GM19239 (cell line): ENCODE data around the gene TNS4.

Experiments used
- DNase-seq: peaks from one replicate; pipeline ENCODE4 v3.0.0; 2011; ENCODE audit warnings: low spot score; ENCODE audit not compliant: insufficient read length
- FAIRE-seq: peaks from 2 replicates; lab custom pipeline; 2011; peaks lifted over from hg19 to GRCh38; lab: Jason Lieb, UNC

Gene TNS4

GRCh38 chr17:40477796-40478195 lies 23.6 kb downstream of the TNS4 start:
- DNase-seq (no peak), FAIRE-seq (no peak)

- FAIRE-seq (no peak), DNase-seq (no peak)
Observed at GRCh38 chr17:40475234-40475908, 26.1 kb downstream of the TNS4 start.

GRCh38 chr17:40474419-40475002 lies 26.9 kb downstream of the TNS4 start:
- FAIRE-seq (no peak), DNase-seq (no peak)

- FAIRE-seq = no peak
- DNase-seq = no peak
Observed at GRCh38 chr17:40473573-40474365, 27.7 kb downstream of the TNS4 start.

- FAIRE-seq = no peak
- no peak for DNase-seq
Observed at GRCh38 chr17:40472733-40473452, 28.5 kb downstream of the TNS4 start.

DNA sequence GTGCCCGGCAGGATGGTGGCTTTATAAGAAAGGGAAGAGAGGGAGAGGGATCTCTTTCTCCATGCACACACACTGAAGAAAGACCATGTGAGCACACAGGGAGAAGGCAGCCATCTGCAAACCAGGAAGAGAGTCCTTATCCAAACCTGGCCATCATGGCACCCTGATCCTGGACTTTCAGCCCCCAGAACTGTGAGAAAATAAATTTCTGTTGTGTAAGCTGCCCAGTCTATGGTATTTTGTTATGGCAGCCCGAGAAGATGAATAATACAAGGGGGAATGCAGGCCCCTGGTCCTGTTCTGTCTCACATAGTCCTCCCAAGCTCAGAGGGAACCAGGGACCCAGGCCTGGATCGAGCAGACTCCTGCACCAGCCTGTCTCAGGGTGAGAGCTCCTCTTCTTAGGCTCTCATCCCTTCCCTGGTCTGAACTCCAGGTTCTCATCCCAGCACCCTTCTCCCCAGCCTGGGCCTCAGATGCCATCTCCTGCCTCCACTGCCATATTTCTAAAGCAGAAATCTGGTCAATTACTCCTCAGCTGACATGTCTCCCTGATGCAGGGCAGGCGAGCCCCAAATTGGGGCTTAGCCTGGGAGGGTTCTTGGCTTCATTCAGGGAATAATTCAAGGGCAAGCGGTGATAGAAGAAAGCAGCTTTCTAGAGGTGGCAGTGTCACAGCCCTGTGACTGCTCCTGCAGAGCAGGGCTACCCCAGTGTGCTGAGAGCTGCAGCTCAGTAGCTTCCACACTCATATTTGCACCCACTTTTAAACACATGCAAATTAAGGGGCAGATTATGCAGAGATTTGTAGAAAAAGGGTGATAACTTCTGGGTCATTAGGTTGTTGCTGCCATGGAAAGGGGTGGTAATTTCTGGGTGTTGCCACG lies 29.3 kb downstream of the TNS4 start:
- no peak for FAIRE-seq
- DNase-seq = no peak

DNA sequence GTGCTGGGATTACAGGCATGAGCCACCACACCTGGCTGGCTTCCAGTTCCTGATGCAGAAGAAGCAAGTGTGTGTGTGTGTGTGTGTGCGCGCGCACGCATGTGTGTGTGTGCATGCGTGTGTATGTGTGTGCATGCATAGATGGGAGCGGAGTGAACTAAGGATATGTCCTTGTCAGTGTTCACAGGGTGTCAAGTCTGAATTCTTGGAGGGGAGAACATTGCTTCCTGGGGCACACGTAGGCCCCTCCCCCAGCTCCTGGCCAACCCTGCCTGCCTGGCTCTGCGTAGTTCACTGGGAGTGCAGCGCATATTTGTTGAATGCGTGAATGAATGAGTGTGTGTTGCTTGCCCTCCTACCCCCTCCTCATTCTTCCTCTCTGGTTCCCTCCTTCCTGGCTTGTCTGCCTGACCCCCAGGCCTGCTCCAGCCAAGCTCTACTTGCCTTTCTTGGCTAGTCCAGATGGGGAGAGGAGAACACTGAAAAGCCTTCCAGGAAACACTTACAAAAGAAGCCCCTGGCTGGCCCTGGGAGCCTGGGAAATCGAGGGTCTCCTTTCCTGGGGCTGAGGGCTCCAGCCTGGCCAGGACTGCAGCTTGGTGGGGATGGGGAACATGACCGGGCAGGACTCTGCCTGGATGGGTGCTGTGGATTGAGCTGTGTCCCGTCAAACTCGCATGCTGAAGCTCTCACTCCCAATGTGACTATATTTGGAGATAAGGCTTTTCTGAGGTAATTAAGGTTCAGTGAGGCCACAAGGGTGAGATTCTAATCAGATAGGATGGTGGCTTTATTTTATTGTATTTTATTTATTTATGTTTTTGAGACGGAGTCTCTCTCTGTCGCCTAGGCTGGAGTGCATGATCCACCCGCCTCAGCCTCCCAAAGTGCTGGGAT lies 30.2 kb downstream of the TNS4 start:
- FAIRE-seq (no peak), DNase-seq (no peak)

DNA sequence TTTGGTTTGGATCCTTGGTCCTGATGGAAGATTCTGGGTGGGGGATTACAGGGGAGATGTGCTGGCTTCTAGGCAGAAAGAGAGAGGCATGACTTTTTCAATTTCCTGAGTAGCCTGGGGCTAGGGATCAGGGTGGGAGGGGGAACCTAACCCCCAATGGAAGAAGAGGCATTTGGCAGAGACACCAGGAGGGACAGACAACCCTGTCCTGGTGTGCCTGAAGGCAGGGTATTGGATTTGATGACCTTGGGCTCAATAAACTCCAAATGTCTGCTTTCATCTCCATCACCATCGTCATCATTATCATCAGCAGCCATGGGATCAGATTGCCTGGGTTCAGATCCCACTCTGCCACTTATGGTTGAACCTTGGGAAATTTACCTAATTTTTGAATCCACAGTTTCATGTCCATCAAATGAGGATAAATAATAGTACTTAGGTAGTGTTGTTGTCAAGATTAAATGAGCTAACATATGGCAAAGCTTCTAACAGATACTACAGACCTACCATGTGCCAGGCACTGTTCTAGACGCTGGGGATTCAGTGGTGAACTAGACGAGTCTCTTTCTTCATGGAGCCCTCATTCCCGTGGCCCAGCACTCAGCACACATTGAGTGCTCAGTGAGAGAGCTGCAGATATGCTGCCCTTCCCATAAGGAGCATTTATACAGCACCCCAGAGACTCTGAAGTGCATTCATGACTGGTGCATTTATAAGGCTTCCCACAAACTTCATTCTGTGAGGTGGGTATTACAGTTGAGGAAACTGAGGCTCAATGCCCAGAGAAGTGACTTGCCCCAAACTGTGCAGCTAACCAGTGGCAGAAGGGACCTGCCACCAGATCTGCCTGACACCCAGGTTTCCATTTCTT lies 31.4 kb downstream of the TNS4 start:
- no peak for DNase-seq
- FAIRE-seq = no peak

- DNase-seq = no peak
- no peak for FAIRE-seq
Observed at GRCh38 chr17:40468560-40468959, 32.9 kb downstream of the TNS4 start.

DNA sequence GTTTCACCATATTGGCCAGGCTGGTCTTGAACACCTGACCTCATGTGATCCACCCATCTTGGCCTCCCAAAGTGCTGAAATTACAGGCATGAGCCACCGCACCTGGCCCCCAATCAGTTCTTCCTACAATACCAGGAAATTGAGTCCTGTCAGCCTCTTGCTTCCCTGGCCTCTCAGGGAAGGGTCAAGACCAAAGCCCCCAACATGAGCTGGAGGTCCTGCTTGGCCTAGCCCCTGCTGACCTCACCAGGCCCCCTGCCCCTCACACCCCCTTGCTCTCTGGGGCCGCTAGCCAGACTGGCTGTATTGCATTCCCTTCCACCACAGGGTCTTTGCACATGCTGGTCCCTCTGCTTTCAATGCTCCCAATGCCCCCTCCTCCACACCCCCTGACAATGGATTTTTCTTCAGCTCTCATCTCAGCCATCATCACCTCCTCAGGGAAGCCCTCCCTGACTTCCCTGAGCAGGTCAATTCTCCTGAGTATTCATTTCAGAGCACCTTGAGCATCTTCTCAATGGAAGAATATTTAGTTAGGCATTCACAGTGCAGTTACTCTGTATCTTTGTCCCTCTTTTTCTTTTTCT lies 34.0 kb downstream of the TNS4 start:
- FAIRE-seq = no peak
- no peak for DNase-seq

DNA sequence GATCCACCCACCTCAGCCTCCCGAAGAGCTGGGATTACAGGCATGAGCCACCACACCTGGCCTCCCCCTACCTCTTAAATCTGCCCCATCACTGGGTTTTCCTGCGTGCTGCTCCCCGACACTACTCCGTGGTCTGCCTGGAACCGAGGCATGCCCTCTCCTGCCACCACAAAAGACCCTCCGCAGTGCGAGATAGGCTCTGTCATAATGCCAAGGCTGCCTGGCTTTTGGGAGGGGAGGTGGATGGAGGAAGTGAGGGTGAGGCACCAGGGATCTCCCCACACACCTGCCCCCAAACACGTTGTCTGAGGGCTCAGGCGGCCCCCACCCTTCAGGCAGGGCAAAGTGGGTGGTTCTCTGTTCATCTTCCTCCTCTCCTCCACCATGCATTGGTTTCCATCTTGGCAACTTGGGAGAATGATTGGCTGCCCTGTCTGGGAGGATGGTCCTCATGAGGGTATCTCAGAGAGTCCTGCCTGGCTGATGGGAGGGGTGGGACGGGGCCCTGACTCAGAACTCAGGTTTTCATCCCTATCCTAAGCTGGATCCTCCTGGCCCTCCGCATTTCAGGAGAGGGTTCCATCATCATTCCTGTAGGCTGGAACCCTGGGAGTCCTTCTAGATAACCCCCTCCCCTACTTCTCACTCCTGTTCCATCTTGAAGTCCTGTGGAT lies 35.0 kb downstream of the TNS4 start:
- DNase-seq (no peak), FAIRE-seq (no peak)

- FAIRE-seq (no peak), DNase-seq (no peak)
Observed at GRCh38 chr17:40464392-40464855, 37.0 kb downstream of the TNS4 start.

DNA sequence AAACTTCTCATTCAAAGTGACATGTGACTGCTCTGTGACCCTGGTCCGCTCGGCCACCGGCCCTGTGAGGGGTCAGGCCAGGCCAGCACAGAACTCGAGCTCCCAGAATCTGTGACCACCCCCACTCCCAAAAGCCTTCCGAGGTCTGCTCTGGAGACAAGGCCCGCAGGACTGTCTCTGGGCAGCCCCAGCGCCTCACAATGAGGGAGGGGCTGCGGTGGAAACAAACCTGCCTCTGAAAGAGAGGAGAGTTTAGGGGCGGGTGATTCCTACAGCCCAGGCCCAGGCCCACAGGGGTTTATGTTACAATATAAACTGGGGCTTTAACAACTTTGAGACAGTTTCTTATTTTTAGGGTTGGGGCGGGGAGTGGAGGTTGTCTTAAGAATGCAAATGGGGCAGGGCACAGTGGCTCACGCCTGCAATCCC lies 38.3 kb downstream of the TNS4 start:
- no peak for FAIRE-seq
- DNase-seq = no peak

DNA sequence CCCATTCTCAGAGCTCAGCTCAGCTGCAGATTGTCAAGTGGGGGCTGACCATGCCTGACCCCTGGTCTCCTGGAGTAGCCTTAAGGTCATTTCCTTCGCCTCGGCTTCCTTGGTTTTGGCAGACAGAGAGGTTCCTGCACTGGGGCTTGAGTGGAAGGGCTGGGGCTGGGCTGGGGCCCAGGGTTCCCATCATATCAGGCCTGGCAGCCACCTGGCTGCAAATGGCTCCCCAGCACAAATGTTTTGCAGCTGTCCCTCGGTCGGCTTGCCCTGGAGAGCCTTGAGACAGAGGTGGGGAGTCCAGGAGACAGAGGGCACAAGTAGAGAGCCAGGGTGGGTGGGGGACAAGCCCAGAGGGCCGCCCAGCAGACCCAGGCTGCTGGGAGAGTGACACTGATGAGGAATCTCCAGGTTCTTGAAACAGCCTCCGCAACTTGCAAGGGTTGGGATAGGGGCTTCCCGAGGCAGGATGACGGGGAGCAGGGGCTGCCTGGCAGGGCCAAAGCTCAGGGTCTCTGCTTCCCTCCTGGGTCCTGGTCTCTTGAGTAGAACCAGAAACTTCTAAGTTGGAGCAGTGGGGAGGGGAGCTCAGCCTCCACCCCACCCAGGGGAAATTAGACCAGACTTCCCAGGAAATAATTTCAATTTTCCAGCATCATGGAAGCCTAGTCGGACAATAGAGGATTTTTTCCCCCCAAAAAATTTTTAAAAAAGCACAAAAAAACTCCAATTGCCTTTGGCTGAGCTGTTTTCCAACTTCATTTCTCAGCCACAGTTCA lies 38.9 kb downstream of the TNS4 start:
- FAIRE-seq = no peak

DNA sequence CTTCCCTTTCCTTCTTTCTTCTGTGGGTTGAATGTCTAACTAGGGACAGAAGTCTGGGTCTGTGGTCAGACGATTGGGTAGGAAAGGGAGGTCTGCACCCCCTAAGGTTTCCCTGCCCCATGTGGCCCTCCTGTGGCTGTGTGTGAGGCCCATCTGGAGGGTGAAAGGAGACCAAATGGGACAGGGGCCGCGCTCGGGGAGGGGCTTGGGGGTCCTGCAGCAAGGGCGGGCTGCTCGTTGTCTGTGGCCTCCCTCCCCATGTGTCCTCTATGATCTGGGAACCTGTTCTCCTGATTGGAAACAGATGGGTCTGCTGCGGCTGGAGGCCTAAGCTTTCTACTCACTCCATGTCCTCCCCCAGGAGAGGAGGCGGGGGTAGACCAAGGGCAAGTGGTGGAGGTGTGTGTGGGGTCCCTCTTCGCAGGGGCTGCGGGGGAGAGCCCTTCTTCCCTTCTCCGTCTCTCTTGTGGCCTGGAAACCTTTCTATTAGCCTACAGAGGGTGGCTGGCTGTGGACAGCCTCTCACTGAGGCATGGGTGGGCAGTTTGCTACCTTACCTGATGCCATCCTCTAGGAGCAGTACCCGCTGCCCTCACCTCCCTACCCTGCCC lies 39.6 kb downstream of the TNS4 start:
- FAIRE-seq (no peak), DNase-seq (no peak)

More for the DNA sequence above, 38.9 kb downstream of the TNS4 start:
- no peak for DNase-seq
